ENCODE results near the gene TEN1. TPM values are rescaled to one million over a fixed set of nuclear protein-coding genes. Genes with fewer than 3 reads are reported as not detected.
A peak's percentile ranks its signal among the peaks of the same experiment; 100 is the strongest.

TEN1 gene
- total RNA-seq, 1 donor from 2014 or later: 25.5 TPM

- ATAC-seq: no peak
Observed at GRCh38 chr17:75979705-75980187, 706 bp downstream of the TEN1 start.

DNA sequence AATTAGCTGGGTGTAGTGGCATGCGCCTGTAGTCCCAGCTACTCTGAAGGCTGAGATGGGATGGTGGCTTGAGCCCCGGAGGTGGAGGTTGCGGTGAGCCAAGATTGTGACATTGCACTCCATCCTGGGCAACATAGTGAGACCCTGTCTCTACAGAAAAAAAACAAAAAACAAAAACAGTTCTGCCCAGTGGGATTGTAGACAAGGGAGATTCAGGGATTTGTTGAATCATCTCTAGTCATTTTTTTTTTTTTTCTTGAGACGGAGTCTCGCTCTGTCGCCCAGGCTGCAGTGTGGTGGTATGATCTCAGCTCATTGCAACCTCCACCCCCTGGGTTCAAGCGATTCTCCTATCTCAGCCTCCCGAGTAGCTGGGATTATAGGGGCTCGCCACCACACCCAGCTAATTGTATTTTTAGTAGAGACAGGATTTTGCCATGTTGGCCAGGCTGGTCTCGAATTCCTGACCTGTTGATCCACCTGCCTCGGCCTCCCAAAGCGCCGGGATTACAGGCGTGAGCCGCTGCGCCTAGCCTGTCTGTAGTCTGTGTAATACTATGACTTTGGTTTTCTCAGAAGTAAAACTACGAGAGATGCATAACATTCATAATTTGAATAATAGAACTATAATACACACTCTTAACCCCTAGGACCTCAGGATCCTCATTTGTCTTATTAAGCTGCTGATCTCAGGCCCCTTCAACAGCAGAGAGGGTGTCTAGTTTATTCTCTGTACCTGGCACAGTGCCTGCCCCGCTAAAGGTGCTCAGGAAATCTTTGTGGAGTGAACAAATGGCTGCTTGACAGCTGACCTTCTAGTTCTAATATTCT lies 1.4 kb downstream of the TEN1 start:
- ATAC-seq: no peak

DNA sequence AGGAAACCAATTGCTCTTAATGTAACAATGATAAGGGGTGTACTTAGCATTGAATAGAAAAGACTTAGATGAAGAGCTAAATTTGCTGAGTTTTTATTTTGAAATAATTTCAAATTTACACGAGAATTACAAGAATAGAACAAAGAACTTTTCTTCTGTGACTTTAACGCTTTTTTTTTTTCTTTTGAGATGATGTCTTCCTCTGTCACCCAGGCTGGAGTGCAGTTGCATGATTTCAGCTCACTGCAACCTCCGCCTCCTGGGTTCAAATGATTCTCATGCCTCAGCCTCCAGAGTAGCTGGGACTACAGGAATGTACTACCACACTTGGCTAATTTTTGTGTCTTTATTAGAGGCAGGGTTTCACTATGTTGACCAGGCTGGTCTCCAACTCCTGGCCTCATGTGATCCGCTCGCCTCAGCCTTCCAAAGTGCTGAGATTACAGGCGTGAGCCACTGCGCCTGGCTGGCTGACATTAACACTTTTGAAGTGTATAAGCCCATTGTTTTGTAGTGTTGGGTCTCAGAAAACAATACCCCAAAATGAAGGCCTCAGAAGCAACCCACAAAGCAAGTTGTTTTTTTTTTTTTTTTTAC lies 2.1 kb downstream of the TEN1 start:
- ATAC-seq: no peak

DNA sequence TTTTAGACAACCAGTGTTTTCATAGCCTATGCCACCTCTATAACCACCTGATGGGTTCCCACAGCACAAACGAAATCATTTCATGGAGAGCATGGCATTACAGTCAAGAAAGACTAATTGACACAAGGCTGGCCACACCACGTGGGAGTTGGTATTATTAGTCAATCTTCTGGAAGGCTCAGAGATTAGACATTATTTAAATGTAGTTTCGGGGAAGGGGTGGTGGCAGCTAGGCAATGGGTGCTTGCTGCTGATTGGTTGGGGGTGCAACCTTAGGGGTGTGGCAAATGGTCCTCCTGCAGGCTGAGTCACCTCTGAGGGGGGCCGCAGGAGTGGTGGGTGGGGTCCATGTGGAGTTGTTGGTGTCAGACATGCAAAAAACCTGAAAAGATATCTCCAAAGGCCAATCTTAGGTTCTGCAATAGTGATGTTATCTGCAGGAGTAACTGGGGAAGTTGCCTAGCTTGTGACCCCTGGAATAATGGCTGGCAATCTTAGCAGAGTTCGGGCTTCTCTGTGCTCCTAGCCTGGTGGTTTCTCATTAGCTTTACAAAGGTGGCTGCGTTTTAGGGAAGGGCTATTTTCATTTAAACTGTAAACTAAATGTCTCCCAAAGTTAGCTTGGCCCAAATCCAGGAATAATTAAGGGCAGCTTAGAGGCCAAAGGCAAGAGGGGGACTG lies 4.6 kb downstream of the TEN1 start:
- ATAC-seq: peak; percentile 50

DNA sequence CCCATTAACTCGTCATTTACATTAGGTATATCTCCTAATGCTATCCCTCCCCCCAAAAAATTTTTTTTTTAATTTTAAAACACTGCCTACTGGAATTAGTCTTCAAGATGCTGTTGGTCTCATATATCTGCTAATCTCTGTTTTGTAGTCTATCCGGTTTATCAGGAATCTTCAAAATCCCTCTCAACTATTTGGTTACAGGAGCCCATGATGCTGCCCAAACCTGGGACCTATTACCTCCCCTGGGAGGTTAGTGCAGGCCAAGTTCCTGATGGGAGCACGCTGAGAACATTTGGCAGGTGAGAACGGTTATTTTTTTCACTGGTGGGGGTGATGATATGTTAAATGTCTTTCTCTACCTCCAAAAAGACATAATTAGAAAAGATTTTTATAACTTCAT lies 6.9 kb downstream of the TEN1 start:
- no peak for ATAC-seq

DNA sequence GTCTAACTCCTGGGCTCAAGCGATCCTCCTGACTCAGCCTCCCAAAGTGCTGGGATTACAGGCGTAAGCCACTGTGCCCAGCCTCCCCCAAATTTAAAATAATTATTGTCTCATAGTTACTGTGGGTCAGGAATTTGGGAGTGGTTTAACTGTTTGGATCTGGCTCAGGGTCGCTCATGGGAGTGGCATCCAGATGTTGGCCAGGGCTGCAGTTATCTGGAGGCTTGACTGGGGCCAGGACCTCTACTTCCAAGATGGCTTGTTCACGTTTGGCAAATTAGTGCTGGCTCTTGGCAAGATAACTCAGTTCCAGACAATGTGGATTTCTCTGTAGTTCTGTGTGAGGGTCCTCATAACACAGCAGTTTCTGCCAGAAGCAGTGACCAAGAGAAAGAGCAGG lies 8.0 kb downstream of the TEN1 start:
- no peak for ATAC-seq

DNA sequence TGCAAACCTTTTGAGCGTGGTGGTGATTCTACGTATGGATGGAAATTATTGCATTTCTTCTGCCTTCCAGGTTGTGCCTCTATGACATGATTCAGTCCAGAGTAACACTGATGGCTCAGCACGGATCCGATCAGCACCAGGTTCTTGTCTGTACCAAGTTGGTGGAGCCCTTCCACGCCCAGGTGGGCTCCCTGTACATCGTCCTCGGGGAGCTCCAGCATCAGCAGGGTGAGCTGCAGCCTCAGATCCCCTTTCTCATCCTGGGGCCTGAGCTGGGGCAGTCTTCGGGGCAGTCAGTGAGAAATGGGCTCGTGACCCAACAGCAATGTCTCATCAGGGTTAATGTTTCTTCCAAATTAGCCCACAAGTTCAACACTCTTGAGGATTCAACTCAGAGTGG lies 12.4 kb downstream of the TEN1 start:
- no peak for ATAC-seq

GRCh38 chr17:75994802-75995370 lies 15.8 kb downstream of the TEN1 start:
- no peak for ATAC-seq

DNA sequence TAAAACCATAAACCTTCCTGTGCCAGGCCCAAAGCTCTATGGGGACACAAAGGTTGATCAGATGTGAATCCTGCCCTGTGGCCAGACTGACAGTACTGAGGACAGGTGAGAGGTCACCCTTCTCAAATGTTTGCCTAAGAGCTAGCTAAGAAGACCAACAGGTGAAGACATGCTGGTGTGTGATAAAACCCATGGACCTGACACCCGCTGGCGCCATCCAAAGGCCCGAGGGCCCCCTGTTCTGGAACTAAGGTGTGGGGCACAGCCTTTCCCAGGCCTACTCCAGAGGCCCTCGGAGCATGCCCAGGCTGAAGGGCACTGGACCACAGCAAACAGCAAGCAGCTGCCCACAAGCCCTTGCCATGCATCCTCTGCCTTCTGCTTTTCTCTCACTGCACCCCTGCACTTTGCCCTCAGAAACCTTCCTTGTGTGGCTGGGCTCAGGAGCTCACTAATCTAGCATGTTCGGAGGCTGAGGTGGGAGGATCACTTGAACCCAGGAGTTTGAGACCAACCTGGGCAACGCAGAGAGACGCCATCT lies 16.4 kb downstream of the TEN1 start:
- no peak for ATAC-seq

DNA sequence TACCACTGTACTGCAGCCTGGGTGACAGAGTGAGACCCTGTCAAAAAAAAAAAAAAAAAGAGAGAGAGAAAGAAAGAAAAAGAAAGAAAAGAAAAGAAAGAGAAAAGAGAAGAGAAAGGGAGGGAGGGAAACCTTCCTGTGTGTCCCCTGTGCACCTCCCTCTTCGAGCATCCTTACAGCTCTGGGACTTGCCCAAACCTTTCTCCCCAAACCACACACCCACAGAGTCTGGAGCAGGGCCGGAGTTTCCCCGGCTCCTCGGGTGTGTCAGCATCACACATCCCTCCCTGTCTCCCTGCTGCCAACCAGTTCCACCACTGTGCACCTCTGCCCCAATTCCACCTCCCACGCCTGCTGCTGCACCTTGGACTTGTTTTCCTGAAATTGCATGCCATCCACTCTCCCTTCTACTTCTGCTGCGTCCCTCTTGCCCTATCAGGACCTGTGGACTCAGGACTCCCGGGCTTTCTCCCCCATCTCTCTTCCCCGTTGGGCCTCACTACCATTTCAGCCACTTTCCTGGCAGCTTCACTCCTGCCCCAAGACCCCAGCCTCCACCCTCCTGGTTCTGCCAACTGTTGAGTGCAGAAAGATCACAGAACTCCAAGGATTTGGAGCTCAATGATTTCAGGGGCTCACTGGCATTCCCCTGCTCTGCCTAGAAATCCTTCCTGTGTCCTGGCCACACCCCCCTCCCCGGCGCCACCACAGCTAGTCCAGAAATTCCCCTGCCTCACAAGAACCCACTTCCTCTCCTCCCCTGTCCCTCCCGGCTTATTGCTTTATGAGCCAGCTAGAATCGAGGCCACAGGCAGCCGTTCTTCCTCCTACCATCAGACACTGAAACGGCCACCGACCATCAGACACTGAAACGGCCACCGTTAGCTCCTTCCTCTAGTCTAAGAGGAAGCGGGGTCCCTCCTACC lies 17.9 kb downstream of the TEN1 start:
- ATAC-seq: peak; percentile 89

- ATAC-seq: no peak
Observed at GRCh38 chr17:75998327-75998795, 19.3 kb downstream of the TEN1 start.

DNA sequence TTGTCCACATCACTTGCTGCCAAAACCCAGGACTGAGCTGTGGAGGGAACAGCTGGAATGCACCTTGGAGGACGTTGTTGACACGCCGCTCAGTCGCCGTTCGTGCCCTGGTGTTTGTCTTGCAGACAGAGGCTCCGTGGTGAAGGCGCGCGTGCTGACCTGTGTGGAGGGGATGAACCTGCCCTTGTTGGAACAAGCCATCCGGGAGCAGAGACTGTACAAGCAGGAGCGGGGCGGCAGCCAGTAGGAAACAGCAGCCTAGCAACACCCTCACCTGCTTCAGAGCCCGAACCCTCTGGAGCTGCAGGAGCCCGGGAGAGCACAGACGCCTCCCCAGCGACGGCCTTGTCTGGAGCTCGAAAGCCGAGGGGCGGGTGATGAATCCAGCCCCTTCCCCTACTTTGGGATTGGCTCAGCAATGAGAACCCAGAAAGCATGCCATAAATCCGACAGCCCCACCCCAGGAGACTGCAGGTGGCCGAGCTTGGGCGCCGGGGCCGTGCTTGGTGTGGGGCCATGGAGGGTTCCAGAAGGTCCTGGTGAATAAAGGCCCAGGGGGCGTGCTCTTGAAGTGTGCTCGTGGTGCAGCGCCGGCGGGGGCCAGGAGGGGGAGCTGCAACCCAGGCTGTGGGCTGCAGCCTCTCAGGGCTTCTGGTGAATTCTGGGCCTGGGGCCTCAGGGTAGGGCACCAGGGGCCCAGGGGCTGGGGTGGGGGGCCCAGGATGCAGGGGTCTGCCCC lies 21.1 kb downstream of the TEN1 start:
- ATAC-seq: peak; percentile 36

GRCh38 chr17:76000755-76001521 lies 21.9 kb downstream of the TEN1 start, which contains the start of gene CDK3:
Gene CDK3 (plus strand): TSS chr17:76000855. CDS start chr17:76001426, 571 bp downstream.
- peak; percentile 0 for ATAC-seq

GRCh38 chr17:76002100-76002499 lies 23.1 kb downstream of the TEN1 start:
- ATAC-seq: no peak

GRCh38 chr17:76003915-76004314 lies 24.9 kb downstream of the TEN1 start:
- no peak for ATAC-seq

DNA sequence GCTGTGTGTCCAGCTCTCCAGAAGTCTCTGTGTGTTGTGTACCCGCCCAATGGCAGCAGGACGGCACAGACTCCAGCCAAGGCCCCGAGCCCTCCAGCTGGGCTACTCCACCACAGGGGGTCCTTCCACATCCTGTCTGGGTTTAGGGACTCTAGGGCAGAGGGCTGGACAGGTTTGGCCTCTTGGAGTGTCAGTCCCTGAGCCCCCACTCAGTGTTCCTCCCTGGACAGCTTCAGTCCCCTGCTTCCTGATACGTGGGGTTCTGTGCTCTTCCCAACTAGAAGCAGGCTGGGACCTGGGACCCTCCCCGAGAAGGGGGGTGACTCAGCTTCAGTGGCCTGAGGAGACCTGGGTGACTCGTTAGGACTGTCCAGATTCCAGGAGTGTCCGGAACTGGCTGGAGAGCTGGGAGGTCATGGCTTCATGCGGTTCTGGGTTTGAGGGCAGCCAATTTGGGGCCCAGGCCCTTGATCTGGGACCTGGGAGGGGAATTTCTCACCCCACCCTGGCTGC lies 25.8 kb downstream of the TEN1 start:
- ATAC-seq: peak; percentile 2

DNA sequence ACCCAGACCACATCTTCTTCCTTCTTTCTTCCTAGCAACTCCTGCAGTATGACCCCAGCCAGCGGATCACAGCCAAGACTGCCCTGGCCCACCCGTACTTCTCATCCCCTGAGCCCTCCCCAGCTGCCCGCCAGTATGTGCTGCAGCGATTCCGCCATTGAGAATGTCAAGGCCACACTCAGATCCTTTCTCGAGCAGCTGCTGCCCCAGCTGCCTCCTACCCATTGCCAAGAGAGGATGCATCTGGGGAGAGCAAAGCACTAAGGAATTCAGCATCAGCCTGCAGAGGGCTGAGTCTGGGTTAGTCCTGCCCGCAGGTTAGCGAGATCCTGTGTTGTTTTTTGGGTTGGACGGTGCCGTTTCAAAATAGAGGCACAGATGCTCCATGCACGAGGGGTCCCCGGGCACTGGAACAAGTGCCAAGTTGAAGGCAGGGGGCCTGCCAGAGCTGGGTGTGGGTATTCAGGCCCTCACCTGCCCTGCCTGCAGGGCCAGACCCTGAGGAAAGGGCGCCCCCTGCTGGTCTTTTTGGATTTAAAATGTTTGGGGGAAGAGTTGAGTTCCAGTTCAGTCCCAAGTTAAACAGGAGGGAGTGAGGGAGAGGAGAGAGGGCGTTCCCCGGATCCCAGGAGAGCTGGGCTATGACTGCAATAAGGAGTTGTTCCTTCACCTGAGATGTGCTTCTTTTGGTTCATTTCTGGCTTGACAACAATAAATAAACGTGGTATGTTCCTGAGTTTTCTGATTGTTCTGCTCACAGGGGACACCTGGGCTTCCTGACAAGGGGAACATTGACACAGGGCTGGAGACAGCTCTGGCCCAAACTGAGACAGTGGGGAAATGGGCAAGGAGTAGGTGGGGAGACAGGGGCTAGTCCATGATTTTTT lies 26.5 kb downstream of the TEN1 start:
- ATAC-seq: peak; percentile 10

DNA sequence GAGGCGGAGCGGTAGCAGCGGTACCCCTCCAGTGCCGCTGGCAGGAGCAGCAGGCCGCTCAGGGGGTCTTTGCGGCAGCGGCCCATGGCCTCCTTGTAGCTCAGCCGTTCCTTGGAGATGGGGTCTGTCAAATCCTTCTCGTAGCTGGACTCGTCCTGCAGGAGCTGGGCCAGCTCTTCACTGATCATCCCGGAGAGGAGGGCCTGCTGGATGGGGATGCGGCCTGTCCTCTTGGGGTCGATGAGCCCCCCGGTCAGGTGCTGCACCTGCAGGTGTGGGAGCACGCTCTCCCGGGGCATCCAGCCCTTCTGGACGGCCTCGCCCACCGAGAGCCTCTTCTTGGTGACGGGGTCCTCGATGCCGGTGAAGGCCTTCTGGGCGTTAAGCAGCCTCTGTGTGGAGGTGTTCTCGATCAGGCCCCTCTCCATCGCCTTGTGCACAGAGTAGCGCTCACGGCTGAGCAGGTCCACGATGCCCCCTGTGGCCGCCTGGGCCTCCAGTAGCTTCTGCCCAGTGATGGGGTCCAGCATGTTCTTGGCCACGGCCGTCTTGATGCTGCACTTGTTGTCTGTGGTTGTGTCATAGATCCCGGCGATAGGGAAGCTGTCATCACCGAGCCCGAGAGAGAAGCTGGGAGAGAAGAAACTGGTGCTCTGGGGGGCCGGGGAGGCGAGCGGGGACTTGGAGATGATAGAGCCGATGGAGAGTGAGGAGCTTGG lies 28.2 kb downstream of the TEN1 start:
- no peak for ATAC-seq
